Neuronal stem cell (in vitro differentiated cells): ENCODE measurements around the gene UFD1.

Experiments used
- DNase-seq: peaks from one replicate; pipeline ENCODE4 v3.0.0-alpha.2; 2013; ENCODE audit warnings: low spot score
- H2AFZ ChIP-seq: one replicate; pipeline ENCODE4 v1.6.1; 2013; ENCODE audit warnings: mild to moderate bottlenecking, low read length, inconsistent platforms
- H2AK5ac ChIP-seq: 2 replicates; pipeline ENCODE4 v1.6.1; 2013; ENCODE audit warnings: low read depth, mild to moderate bottlenecking, inconsistent platforms, low read length, moderate library complexity, mixed read lengths
- H2BK120ac ChIP-seq: 2 replicates; pipeline ENCODE4 v1.6.1; 2013; ENCODE audit warnings: low read depth, mild to moderate bottlenecking, inconsistent platforms, low read length, moderate library complexity, mixed read lengths
- H2BK12ac ChIP-seq: one replicate; pipeline ENCODE4 v1.6.1; 2013; ENCODE audit warnings: low read length, inconsistent platforms
- H2BK15ac ChIP-seq: 2 replicates; pipeline ENCODE4 v1.6.1; 2013; ENCODE audit warnings: mild to moderate bottlenecking, low read length, inconsistent platforms, mixed read lengths
- H2BK5ac ChIP-seq: one replicate; pipeline ENCODE4 v1.6.1; 2013; ENCODE audit warnings: inconsistent platforms, mild to moderate bottlenecking, low read length, moderate library complexity
- H3K14ac ChIP-seq: one replicate; pipeline ENCODE4 v1.6.1; 2013; ENCODE audit warnings: low read length, inconsistent platforms
- H3K18ac ChIP-seq: 2 replicates; pipeline ENCODE4 v1.6.1; 2013; ENCODE audit warnings: low read length, inconsistent platforms
- H3K23ac ChIP-seq: 2 replicates; pipeline ENCODE4 v1.6.1; 2013; ENCODE audit warnings: low read depth, mild to moderate bottlenecking, mixed read lengths, low read length, inconsistent platforms; ENCODE audit not compliant: poor library complexity
- H3K27ac ChIP-seq: replicated peaks from 3 replicates; pipeline ENCODE4 v1.5.1; 2013; ENCODE audit warnings: low read length, inconsistent platforms
- H3K27me3 ChIP-seq, 3 experiments: 2 replicates each; pipeline ENCODE4 v1.6.1; 2013; ENCODE audit warnings: low read length in 3 of 3, mild to moderate bottlenecking in 2 of 3, inconsistent platforms in 1 of 3, low read depth in 1 of 3, mixed read lengths in 1 of 3, moderate library complexity in 1 of 3; ENCODE audit not compliant: control insufficient read depth in 3 of 3, insufficient read depth in 3 of 3
- H3K36me3 ChIP-seq, 2 donors: replicated peaks in 1 of 2; 2 replicates each; pipeline ENCODE4 v1.6.1; 2013; ENCODE audit warnings: low read length in 2 of 2; ENCODE audit not compliant: control insufficient read depth in 2 of 2, insufficient read depth in 2 of 2
- H3K4ac ChIP-seq: 2 replicates; pipeline ENCODE4 v1.6.1; 2013; ENCODE audit warnings: inconsistent platforms, mild to moderate bottlenecking, low read length, moderate library complexity
- H3K4me1 ChIP-seq, 2 donors: 1 replicate in 1 of 2; 2 replicates in 1 of 2; pipeline ENCODE4 v1.6.1; 2013; ENCODE audit warnings: low read length in 2 of 2, low read depth in 1 of 2; ENCODE audit not compliant: control insufficient read depth in 2 of 2, insufficient read depth in 1 of 2
- H3K4me2 ChIP-seq: one replicate; pipeline ENCODE4 v1.6.1; 2013; ENCODE audit warnings: mild to moderate bottlenecking, low read length, inconsistent platforms; ENCODE audit not compliant: insufficient read depth, poor library complexity, severe bottlenecking
- H3K4me3 ChIP-seq, 2 donors: 2 replicates each; pipeline ENCODE4 v1.5.1; 2013; ENCODE audit warnings: low read length in 2 of 2, mild to moderate bottlenecking in 2 of 2, inconsistent platforms in 1 of 2, moderate library complexity in 1 of 2
- H3K79me1 ChIP-seq: one replicate; pipeline ENCODE4 v1.6.1; 2013; ENCODE audit warnings: low read depth, mild to moderate bottlenecking, inconsistent platforms, low read length, moderate library complexity
- H3K9ac ChIP-seq: one replicate; pipeline ENCODE4 v1.6.1; 2013; ENCODE audit warnings: mild to moderate bottlenecking, low read depth, low read length, inconsistent platforms; ENCODE audit not compliant: poor library complexity
- H3K9me3 ChIP-seq, 2 donors: replicated peaks in 1 of 2; 2 replicates each; pipeline versions ENCODE3 to v1.6.1; 2013; ENCODE audit warnings: low read length in 2 of 2, mild to moderate bottlenecking in 2 of 2, inconsistent platforms in 1 of 2, low read depth in 1 of 2, mixed read lengths in 1 of 2, moderate library complexity in 1 of 2; ENCODE audit not compliant: control insufficient read depth in 2 of 2, insufficient read depth in 1 of 2
- H4K8ac ChIP-seq: one replicate; pipeline ENCODE4 v1.6.1; 2013; ENCODE audit warnings: low read depth, mild to moderate bottlenecking, inconsistent platforms, low read length, moderate library complexity
- H4K91ac ChIP-seq: one replicate; pipeline ENCODE4 v1.6.1; 2013; ENCODE audit warnings: low read length, low read depth, mild to moderate bottlenecking, inconsistent platforms; ENCODE audit not compliant: poor library complexity
- WGBS, 2 donors: extraction: QIAGEN DNeasy Blood & Tissue Kit; methylation state at CpG; one replicate each; pipeline ENCODE4 v1.1.7; 2013; ENCODE audit warnings: missing lambda C conversion rate in 2 of 2, mixed read lengths in 1 of 2; ENCODE audit not compliant: insufficient read length in 2 of 2, insufficient replicate concordance in 1 of 2; ENCODE audit errors: extremely low coverage in 2 of 2; 5-methylcytosine and 5-hydroxymethylcytosine counted together

Gene UFD1

DNA sequence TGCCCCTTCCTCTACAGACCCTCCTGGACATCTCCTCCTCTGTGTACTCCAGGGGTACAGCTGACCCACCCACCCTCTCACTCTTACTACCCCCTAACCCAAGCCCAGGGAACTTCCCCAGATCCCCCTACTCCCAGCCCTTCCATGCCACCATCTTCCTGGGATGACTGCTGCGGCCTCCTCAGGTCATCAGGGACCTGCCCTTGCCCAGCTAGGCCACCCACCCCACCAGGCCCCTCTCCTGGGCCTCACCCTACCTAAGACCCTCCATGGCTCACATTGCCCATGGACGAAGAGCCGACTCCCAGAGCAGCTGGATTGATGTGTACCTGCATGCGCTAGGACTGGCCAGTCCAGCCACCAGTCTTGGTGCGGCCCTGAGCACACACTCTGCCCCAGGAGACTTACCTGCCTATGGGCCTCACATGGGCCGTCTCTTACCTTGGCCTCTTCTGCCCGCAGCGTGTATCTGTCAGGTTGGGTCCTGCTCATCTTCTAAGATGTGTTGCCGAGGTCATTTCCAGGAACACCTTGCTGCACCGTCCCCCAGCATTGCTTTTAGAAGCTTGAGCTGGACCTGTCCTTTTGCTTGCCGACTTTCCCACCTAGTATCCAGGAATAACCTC lies 47.2 kb upstream of the UFD1 start:
- Histone ChIP-seq H3K14ac (no peak overlapping the region), H3K18ac (no peak overlapping the region), H3K9me3 (no peaks in the 10 kb centered on the region), H2BK5ac (no peak overlapping the region), H3K4ac (no peak overlapping the region), H2AFZ (no peak overlapping the region), H3K36me3 (peaks cover 0 to 4% of the 10 kb centered on the region in 2 donors), H3K4me2 (no peak overlapping the region), H3K9ac (no peak overlapping the region), H3K79me1 (no peaks in the 10 kb centered on the region), H3K4me3 (no peak overlapping the region), H2BK12ac (no peak overlapping the region), H2BK120ac (no peak overlapping the region), H3K4me1 (peaks cover 0 to 12% of the 10 kb centered on the region in 2 donors), H3K23ac (peak overlapping the region; percentile 75), H4K91ac (no peak overlapping the region), H3K27me3 (peaks cover 3 to 41% (median 35%) of the 10 kb centered on the region in 3 experiments), H3K27ac (no peak overlapping the region), H4K8ac (no peak overlapping the region), H2BK15ac (no peak overlapping the region), H2AK5ac (peak overlapping the region; percentile 35)
- no peak for DNase-seq
- no CpG with 5 or more reads among the region's 11 CpGs for WGBS, 2 donors

DNA sequence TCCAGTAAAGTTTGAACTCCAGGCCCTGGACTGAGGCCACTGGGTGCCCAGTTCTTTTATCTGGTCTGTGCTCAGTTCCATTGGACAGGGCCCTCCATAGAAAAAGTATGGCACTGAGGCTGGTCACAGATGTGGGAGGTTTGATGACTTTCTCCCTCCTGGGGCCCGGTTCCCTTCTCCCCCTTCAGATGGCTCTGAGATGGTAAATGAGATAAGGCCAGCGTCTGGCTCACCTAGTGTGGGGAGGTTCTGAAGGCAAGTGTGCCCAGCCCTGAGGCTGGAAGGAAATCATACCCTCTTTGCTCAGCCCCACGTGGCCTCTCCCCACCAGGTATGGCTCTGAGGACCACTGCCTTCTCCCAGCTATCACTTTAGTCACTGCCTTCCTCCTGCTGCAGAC lies 46.7 kb upstream of the UFD1 start:
- H3K18ac ChIP-seq, result no peak overlapping the region
- no peak overlapping the region for H4K91ac ChIP-seq
- H2BK15ac ChIP-seq, result no peak overlapping the region
- H3K9ac ChIP-seq, result no peak overlapping the region
- H2BK5ac ChIP-seq, result no peak overlapping the region
- no peaks in the 10 kb centered on the region for H3K79me1 ChIP-seq
- H2BK12ac ChIP-seq, result no peak overlapping the region
- no peak overlapping the region for H3K4me3 ChIP-seq
- peaks cover 2 to 8% of the 10 kb centered on the region in 2 donors for H3K36me3 ChIP-seq
- no peak for DNase-seq
- H3K27ac ChIP-seq, result no peak overlapping the region
- H3K14ac ChIP-seq, result no peak overlapping the region
- WGBS, 2 donors, result no CpG with 5 or more reads among the region's 3 CpGs
- no peak overlapping the region for H3K4me2 ChIP-seq
- peaks cover 0 to 12% of the 10 kb centered on the region in 2 donors for H3K4me1 ChIP-seq
- H2BK120ac ChIP-seq, result no peak overlapping the region
- H3K9me3 ChIP-seq, result no peaks in the 10 kb centered on the region
- H2AK5ac ChIP-seq, result peak overlapping the region; percentile 35
- H3K4ac ChIP-seq, result no peak overlapping the region
- H2AFZ ChIP-seq, result no peak overlapping the region
- H3K27me3 ChIP-seq, result peaks cover 3 to 41% (median 35%) of the 10 kb centered on the region in 3 experiments
- H3K23ac ChIP-seq, result no peak overlapping the region
- no peak overlapping the region for H4K8ac ChIP-seq

DNA sequence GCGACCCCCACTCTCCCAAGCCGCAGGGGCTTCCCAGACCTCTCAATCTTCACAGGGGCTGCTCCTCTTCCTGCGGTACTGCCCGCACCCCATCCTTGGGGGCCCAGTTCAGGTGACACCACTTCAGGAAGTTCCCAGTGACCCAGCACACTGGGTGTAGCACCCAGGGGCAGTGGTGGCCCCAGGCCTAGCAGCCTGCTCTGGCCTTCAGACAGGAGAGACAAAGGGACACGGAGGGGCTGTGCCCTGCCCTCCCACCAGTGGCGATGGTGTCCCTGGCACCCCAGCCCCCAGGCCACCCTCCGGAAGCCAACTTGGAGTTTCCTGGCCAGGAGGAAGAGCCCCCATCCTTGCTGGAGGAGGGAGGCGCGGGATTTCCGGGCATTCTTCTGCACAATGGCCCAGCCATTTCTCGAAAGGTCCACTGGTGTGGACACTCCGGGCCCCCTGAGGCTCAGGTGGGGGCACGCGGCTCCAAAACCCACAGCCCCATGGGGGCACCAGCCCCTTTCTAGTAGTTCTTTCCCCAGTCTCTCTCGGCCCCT lies 46.2 kb upstream of the UFD1 start:
- H3K27me3 ChIP-seq, result peaks cover 3 to 41% (median 35%) of the 10 kb centered on the region in 3 experiments
- peaks cover 2 to 10% of the 10 kb centered on the region in 2 donors for H3K36me3 ChIP-seq
- no peak for DNase-seq
- H2BK15ac ChIP-seq, result peak overlapping the region; percentile 75
- no peak overlapping the region for H3K27ac ChIP-seq
- H2AFZ ChIP-seq, result peak overlapping the region; percentile 80
- peak overlapping the region; percentile 83 for H3K23ac ChIP-seq
- no peaks in the 10 kb centered on the region for H3K9me3 ChIP-seq
- H2AK5ac ChIP-seq, result peak overlapping the region; percentile 79
- H3K4me1 ChIP-seq, result peaks cover 0 to 12% of the 10 kb centered on the region in 2 donors
- no peak overlapping the region for H3K9ac ChIP-seq
- H2BK5ac ChIP-seq, result no peak overlapping the region
- no peaks in the 10 kb centered on the region for H3K79me1 ChIP-seq
- H2BK12ac ChIP-seq, result no peak overlapping the region
- H2BK120ac ChIP-seq, result no peak overlapping the region
- no peak overlapping the region for H3K14ac ChIP-seq
- no peak overlapping the region for H4K8ac ChIP-seq
- no CpG with 5 or more reads among the region's 15 CpGs for WGBS, 2 donors
- no peak overlapping the region for H3K4me2 ChIP-seq
- peak overlapping the region; percentile 94 for H3K18ac ChIP-seq
- no peak overlapping the region for H4K91ac ChIP-seq
- H3K4ac ChIP-seq, result no peak overlapping the region
- H3K4me3 ChIP-seq, result no peak overlapping the region
